NB4 (cell line): ENCODE measurements around the gene SSUH2.
"Not testable (repeated sequence)": the region's sequence is repeated elsewhere in the genome, so short reads cannot be mapped to it uniquely, and the experiment has no call there.

Experiments used
- DNase-seq: peaks from one replicate; pipeline ENCODE4 v3.0.0; 2010; ENCODE audit warnings: low read depth
- H3K4me3 ChIP-seq: one replicate; pipeline ENCODE4 v1.5.1; 2011; ENCODE audit warnings: mild to moderate bottlenecking, low read depth, low read length, moderate library complexity
- MYC ChIP-seq: IDR thresholded peaks from 2 replicates; pipeline ENCODE4 v1.6.1; 2011; ENCODE audit warnings: low read depth, low read length
- POLR2A ChIP-seq: IDR thresholded peaks from 2 replicates; pipeline ENCODE4 v1.6.1; 2011; ENCODE audit warnings: mild to moderate bottlenecking; ENCODE audit not compliant: insufficient read length; ENCODE audit errors: extremely low read depth
- TF ChIP-seq, protein P1 (sequence below): IDR thresholded peaks from 2 replicates; pipeline ENCODE4 v1.6.1; 2011; ENCODE audit warnings: low read depth, low read length
- TF ChIP-seq, protein P2 (sequence below): IDR thresholded peaks from one replicate; pipeline ENCODE4 v1.5.1; 2012; ENCODE audit warnings: low read depth, low read length

Gene SSUH2

GRCh38 chr3:8581373-8581772 is 63.2 kb downstream of the SSUH2 start:
- H3K4me3 ChIP-seq = no peak overlapping the region
- DNase-seq = no peak
- TF ChIP-seq, protein P1, sequence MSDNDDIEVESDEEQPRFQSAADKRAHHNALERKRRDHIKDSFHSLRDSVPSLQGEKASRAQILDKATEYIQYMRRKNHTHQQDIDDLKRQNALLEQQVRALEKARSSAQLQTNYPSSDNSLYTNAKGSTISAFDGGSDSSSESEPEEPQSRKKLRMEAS = no peak
- TF ChIP-seq, protein P2, sequence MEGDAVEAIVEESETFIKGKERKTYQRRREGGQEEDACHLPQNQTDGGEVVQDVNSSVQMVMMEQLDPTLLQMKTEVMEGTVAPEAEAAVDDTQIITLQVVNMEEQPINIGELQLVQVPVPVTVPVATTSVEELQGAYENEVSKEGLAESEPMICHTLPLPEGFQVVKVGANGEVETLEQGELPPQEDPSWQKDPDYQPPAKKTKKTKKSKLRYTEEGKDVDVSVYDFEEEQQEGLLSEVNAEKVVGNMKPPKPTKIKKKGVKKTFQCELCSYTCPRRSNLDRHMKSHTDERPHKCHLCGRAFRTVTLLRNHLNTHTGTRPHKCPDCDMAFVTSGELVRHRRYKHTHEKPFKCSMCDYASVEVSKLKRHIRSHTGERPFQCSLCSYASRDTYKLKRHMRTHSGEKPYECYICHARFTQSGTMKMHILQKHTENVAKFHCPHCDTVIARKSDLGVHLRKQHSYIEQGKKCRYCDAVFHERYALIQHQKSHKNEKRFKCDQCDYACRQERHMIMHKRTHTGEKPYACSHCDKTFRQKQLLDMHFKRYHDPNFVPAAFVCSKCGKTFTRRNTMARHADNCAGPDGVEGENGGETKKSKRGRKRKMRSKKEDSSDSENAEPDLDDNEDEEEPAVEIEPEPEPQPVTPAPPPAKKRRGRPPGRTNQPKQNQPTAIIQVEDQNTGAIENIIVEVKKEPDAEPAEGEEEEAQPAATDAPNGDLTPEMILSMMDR = no peak
- no peak for TF ChIP-seq POLR2A
- no peak for TF ChIP-seq MYC

- DNase-seq = peak; percentile 15
Observed at GRCh38 chr3:8580434-8580833, 64.2 kb downstream of the SSUH2 start.

GRCh38 chr3:8579943-8580342 is 64.7 kb downstream of the SSUH2 start:
- TF ChIP-seq, protein P1 = no peak
- TF ChIP-seq POLR2A = no peak
- TF ChIP-seq, protein P2 = no peak
- TF ChIP-seq MYC = no peak
- no peak overlapping the region for H3K4me3 ChIP-seq
- DNase-seq = no peak

More at GRCh38 chr3:8580434-8580833, 64.2 kb downstream of the SSUH2 start:
- not testable (repeated sequence) for H3K4me3 ChIP-seq

GRCh38 chr3:8579096-8579495 is 65.5 kb downstream of the SSUH2 start:
- peak; percentile 72 for DNase-seq
- no peak overlapping the region for H3K4me3 ChIP-seq
- TF ChIP-seq, protein P1 = no peak
- TF ChIP-seq POLR2A (no peak), MYC (no peak)
- TF ChIP-seq, protein P2 = no peak

GRCh38 chr3:8578282-8578681 is 66.3 kb downstream of the SSUH2 start:
- DNase-seq = no peak
- no peak overlapping the region for H3K4me3 ChIP-seq
- TF ChIP-seq POLR2A = no peak
- TF ChIP-seq, protein P1 = no peak
- TF ChIP-seq MYC = no peak
- TF ChIP-seq, protein P2 = no peak

DNA sequence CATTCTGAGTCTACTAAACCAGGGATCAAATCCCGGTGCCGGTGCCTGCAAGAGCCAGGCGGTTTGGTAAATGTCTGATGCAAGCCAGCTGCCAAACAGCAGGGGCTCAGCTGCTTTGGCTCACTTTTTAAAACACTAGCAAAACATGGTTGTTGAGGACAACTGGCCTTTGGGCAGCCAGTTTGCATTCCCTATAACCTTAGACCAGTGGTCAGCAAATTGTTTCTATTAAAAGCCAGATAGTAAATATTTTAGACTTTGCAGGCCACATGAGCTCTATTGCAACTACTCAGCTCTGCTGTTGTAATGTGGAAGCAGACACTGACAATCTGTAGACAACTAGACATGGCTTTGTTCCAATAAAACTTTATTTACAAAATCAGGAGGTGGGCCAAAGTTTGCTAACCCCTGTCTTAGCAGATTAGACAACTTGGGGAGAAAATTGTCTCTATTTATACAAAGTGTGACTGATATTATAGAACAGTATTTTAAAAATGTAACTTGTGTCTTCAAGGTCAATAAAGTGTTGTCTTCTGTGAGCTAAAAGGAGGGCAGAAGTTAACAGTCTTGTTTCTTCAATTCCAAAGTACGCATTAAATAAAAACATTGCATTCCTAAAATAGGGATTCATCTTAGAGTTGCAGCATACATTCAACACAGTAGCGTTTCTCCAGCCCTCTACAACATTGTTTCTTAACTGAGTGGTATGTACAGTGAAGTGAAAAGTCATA is 67.6 kb downstream of the SSUH2 start:
- no peak overlapping the region for H3K4me3 ChIP-seq
- no peak for TF ChIP-seq POLR2A
- TF ChIP-seq, protein P1 = no peak
- DNase-seq = no peak

DNA sequence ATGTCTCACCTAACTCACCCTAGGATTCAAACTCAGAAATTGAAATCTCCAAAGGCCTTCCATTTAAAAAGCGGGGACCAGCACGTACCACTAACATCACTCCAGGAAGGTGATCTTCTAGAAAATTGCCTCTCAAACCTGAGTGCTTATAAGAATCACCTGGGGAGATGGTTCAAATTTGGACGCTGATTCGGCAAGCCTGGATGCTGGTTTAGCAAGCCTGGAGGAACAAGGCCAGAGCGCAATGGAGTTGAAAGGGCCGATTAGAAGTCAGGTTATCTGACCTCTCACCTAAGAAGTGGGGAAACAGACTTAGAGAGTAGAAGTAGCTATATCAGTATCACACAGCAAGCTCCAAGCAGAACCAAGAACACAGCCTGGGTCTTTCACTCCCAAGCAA is 68.2 kb downstream of the SSUH2 start:
- no peak for TF ChIP-seq MYC
- TF ChIP-seq, protein P2 = no peak
- no peak for TF ChIP-seq POLR2A
- TF ChIP-seq, protein P1 = no peak
- no peak for DNase-seq
- no peak overlapping the region for H3K4me3 ChIP-seq
